HG02840 (cell line): Measurements from ENCODE around the gene LPO.

ENCODE experiments used
- ATAC-seq: cut with Tn5 transposase; IDR thresholded peaks from one replicate; pipeline ENCODE4 v1.9.1; 2021; ENCODE audit warnings: mild to moderate bottlenecking, moderate library complexity, moderate number of reproducible peaks; ENCODE audit not compliant: unreplicated experiment, low FRiP score

The LPO gene

GRCh38 chr17:58302171-58302918 is 64.0 kb downstream of the LPO start:
- ATAC-seq = no peak

- no peak for ATAC-seq
Measured at GRCh38 chr17:58302919-58303585, 64.7 kb downstream of the LPO start.

- ATAC-seq = no peak
Measured at GRCh38 chr17:58303971-58304749, 65.8 kb downstream of the LPO start.

GRCh38 chr17:58304750-58305486 is 66.5 kb downstream of the LPO start:
- no peak for ATAC-seq

- no peak for ATAC-seq
Measured at GRCh38 chr17:58305626-58306025, 67.2 kb downstream of the LPO start.

GRCh38 chr17:58306131-58306951 is 68.0 kb downstream of the LPO start:
- no peak for ATAC-seq

- ATAC-seq = no peak
Measured at GRCh38 chr17:58307468-58308172, 69.2 kb downstream of the LPO start.

GRCh38 chr17:58308173-58308984 is 70.0 kb downstream of the LPO start:
- no peak for ATAC-seq

- ATAC-seq = no peak
Measured at GRCh38 chr17:58308985-58309917, 70.9 kb downstream of the LPO start.

- no peak for ATAC-seq
Measured at GRCh38 chr17:58309918-58310259, 71.5 kb downstream of the LPO start.

- ATAC-seq = no peak
Measured at GRCh38 chr17:58310511-58311428, 72.4 kb downstream of the LPO start.

GRCh38 chr17:58311429-58311894 is 73.1 kb downstream of the LPO start:
- no peak for ATAC-seq

GRCh38 chr17:58312021-58312630 is 73.7 kb downstream of the LPO start:
- no peak for ATAC-seq

- no peak for ATAC-seq
Measured at GRCh38 chr17:58312829-58313228, 74.4 kb downstream of the LPO start.

GRCh38 chr17:58313815-58314705 is 75.7 kb downstream of the LPO start:
- ATAC-seq = no peak
